GM19324 (cell line): Measurements from ENCODE around the gene SPEN.
A peak's percentile ranks its signal among the peaks of the same experiment; 100 is the strongest.

Source experiments
- ATAC-seq: cut with Tn5 transposase; IDR thresholded peaks from one replicate; pipeline ENCODE4 v1.9.1; 2021; ENCODE audit warnings: mild to moderate bottlenecking, moderate library complexity; ENCODE audit not compliant: unreplicated experiment, low FRiP score

The SPEN gene

DNA sequence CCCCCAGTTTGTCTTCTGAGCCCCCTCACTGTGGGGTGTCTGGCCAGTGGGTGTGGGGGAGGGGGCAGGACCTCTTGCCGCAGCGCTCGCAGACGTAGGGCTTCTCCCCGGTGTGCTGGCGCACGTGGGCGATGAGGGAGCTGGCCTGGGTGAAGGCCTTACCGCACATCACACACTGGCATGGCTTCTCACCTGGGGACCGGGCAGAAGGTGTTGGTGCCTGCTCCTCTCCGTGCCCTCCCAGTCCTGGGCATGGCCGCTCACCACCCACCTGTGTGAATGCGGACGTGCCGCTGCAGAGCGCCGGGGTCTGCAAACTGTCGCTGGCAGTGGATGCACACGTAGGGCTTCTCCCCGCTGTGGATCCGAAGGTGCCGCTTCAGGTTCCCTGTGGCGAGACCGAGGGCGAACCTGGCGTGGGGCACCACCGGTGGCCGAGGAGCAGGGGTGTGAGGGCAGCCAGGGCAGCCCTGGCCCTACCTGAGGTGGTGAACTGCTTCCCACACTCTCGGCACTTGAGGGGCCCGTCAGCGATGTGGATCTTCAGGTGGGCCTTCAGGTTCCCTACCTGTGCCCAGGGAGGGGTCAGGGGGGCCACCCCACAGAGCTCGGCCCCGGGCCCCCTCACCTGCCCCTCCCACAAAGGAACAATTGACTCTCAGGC, 96.0 kb downstream of the SPEN start:
- no peak for ATAC-seq

DNA sequence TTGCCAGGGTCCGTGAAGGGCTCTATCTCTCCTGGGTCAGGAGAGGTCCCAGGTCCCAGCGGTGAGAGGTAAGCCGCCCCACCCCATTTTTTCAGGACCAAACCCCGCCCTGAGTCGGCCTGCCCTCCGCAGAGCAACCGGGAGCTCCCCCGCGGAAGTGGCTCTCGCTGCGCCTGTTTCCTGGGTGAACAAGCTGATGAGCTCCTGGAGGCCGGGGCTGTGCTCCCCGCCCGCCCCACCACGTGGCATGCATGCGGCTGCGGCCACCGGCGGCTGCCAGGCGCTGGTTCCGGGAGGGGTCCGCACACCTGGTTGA, 96.4 kb downstream of the SPEN start:
- ATAC-seq = no peak

DNA sequence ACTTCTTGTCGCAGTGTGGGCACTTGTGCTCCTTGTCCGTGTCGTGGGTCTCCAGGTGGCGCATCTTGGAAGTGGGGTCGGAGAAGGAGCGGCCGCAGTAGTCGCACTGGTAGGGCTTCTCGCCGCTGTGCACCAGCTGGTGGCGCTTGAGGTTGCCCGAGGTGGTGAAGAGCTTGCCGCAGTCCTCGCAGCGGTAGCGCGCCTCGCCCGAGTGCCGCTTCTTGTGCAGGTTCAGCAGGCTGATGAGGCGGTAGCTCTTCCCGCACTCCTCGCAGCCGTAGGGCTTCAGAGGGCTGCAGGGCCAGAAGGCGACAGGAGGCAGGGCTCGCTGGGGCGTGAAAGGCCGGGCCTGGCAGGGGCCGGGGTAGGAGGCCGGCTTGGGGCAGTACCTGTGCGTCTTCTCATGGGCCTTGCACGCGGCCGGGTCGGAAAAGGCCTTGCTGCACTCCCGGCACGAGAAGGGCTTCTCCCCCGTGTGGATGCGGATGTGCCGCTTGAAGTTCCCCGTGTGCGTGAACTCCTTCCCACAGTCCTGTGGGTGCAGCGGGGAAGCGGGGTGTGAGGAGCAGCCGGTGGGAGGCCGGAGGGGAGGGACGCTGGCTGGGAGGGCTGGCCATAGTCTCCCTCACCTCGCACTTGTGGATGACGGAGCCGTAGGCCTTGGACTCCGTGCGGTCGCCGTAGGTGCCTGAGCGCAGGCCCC, 97.0 kb downstream of the SPEN start:
- ATAC-seq = no peak

DNA sequence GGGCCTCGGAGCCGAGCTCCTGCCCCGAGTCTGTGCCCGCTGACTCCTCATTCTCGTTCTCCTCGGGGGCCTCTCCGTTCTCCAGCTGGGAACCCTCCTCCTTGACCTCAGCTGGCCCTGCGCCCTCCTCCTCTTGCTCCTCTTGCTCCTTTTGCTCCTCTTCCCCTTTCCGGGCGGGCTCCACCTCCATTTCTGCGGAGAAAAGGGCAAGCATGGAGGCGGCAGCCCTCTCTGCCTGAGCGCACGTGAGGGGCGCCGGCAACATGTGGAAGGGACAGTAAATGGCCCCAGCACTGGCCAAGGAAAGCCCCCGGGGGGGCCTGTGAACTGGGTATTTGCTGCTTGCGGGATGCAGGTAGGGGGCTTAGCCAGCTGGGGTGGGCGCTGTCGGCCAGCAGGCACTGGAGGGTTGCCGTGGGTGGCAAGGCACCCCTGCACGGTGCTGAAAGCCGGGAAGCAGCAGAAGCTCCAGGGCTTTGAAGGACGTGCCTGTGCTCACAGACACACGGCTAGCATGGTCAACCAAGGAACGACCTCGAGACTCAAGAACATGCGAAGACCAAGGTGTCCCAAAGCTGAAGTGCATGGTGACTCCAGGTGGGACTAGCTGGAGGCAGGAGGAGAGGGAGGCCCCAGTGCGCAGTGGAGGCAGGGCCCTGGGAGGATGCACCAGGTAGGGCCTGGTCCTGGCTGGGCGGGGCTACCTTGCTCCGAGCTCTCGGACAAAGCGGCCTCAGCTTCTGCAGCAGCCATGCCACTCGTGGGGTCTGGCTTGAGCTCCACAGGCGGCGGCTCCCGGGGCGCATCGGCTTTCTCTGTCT, 97.7 kb downstream of the SPEN start:
- ATAC-seq = no peak

DNA sequence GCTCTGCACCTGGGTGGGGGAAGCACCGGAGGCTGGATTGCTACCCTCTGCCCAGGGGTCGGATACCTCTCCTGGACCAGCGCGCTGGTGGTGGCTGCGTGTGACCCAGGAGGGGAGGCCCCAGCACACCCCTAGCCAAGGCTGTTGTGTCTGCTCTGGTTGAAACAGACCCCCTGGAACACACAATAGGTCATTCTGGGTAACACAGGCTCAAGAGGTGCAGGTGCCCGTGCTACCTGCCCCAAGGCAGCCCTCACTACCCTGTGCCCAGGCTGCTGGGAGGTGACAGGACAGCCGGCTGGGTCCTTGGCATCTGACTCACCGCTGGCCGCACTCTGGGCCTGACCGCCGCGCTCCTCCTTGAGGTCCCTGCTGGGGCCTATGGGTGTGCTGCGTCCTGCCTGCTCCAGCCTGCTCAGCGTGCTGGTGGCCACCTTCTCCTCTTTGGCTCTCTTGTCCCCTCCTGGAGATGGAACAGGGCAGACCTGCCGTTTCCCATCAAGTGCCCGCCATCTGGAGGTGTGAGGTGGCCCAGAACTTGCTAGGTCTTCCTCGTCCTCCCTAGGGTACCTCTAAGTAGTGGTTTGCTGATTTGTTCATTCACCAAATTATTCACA, 98.4 kb downstream of the SPEN start:
- no peak for ATAC-seq

DNA sequence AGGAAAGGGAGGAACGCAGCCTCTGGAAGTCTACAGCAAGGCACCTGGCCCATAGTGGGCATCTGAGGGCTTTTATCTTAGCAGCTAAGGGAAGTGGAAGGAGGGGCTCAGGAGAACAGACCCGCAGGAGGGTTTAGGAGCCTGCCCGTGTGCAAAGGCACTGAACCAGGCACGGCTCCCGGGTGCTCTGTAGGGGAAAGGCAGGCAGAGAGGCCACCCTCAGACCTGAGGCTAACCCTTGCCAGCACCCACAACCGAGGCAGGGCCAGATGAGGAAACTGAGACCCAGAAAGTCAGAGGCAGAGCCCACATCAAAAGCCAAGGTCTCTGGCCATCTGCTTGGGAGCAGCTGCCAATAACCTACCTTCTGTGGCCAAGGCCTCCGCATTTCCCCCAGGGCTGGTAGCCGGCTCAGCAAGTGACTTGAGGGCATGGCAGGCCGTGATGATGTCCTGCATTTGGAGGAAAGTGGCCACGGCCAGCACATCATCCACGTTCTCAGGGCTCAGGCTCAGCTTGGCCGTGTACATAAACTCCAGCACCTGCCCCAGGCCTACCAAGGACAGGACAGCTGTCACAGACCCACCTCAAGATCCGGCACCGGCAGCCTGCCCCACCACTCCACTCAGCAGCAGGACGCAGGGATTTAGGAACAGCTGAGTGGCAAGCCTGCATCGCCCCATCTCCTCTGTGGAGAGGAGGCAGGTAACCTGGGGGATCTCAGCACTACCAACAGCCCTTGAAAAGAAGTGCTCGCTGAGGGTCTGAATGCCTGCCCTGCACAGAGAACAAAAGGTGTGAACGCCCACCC, 99.3 kb downstream of the SPEN start:
- ATAC-seq = no peak

DNA sequence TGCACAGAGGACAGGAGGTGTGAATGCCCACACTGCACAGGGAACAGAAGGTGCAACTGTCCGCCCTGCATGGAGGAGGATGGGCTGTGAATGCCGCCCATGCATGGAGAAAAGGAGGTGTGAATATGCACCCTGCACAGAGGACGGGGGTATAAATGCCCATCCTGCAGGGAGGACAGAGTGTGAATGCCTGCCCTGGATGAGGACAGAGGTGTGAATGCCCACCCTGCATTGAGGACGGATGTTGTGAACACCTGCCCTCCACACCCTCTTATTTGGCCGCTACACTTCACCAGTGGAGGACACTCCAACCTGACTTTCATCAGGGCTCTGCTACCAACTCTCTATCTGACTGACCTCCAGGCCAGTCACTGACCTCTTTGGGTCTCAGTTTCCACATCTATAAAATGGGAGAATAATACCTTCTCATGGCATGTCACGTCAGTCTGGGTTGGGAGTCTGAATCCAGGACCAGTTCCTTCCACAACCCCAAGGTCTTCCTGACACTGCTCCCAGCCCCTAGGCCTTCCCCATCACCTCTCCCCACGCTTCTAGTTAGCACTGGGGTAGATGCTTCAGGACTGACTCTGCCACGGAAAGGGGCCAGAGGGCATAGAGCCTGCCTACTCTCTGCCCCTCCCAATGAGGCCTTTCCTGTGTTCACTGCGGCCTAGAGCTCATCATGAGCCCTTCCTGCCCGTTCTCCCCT, 100.0 kb downstream of the SPEN start:
- ATAC-seq = no peak

DNA sequence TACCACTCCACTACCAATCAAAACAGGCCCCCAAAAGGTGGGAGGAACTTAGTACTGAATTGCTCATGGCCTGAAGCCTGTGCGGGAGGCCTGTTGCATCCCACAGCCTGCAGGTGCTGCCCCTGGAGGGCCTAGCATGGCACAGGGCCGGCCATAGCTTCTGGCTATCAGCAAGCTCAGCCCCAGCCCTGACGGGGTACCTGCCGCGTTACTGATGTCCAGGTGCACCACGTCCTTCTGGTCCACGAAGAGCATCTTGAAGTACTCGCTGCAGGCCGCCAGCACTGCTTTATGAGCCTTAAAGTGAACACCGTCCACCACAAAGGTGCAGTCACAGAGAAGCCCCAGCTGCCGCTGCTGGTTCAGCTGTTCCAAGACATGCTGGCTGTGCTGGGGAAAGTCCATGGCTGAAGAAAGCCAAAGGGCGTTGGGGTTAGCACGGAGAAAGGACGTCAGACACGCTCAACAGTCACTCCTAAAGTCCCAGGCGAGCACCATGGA, 100.6 kb downstream of the SPEN start:
- ATAC-seq = no peak

DNA sequence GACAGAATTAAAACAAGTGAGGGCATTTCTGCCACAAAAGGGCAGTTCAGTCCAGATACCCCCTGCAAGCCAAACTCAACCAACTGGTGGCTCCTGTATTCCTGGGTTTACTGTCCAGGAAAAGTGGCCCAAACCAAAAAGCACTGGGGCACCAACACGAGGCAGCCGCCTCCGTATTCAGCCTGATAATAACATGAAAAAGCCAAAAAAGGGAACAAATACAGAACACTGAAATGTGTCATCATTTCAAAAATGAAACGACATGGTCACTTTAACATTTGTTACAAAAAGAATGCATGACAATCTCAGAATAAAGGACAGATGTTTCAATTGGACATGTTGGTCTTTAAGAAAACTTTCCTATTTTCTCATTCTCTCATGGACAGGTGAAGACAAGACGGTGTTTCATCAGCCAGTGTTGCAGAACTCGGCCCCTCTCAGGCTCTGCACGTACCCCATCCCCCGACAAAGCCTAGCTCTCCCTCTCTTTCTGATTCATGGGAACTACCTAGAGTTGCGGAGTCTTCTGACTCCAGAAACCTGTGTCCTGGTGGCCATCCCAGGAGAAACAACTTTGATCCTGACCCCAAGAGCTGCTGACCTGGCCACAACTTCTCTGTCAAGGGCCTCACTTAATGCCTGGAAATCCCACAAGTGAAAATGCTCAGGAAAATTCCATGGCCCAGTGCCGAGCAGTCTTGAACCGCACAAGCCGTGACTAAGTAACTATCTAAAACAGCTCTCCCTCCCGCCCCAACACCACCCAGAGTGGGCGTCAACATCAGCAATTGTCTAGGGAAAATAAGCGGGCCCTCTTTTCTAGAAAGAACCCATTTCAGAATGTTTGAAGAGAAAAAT, 101.3 kb downstream of the SPEN start:
- ATAC-seq = peak; percentile 8

DNA sequence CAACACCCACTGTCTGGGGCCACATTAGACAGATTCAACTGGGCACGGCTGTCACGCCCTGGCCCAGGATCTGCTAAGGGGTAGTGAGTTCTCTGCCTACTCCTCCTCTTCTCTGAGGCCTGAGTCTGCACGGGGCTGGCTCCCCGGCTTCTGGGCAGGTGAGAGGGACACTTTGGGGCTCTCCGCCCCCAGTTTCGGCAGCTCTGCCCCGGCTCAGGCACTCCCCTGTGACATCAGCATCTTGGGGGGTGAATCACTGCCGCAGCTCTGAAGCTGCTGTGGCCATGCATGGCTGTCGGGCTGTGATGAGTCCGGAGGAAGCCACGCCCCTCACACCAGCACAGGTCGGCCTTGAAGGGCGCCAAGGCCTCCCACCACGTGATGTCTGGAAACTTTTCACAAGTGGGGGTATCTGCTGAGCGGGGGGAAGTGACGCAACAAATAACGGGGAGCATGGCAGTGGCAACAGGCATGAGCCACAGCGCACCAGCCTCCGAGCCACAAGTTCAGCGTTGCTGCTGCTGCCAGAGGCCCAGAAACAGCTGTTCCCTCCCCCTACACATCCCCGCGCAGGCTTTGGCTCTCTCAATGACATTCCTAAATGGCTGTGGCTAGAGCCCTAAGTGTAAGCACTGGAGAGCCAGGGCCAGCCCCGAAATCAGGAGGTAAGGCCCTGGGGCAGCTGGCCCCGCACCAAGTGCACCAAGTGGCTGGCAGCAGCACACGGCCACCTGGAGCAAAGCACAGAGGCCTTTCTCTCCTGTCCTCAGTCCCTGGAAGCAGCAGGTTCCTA, 102.1 kb downstream of the SPEN start:
- ATAC-seq = peak; percentile 56

DNA sequence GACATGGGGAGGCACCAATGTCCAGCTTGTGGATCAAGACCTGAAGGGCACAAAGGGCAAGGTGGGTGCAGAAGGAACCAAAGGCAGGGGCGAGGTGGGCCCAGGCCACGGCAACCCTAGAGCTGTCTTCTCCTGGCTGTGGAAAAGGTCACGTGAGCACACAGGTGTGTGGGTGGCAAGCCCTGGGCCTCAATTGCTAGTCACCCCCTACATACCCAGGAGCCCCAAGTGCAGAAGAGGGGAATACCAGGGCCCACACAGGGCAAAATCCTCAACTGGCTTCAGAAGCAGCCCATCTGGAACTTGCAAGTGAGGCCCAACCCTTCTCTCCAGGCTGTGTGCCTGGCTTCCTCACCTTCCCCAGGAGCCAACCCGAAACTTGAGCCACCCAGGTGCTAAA, 102.8 kb downstream of the SPEN start:
- ATAC-seq = no peak

DNA sequence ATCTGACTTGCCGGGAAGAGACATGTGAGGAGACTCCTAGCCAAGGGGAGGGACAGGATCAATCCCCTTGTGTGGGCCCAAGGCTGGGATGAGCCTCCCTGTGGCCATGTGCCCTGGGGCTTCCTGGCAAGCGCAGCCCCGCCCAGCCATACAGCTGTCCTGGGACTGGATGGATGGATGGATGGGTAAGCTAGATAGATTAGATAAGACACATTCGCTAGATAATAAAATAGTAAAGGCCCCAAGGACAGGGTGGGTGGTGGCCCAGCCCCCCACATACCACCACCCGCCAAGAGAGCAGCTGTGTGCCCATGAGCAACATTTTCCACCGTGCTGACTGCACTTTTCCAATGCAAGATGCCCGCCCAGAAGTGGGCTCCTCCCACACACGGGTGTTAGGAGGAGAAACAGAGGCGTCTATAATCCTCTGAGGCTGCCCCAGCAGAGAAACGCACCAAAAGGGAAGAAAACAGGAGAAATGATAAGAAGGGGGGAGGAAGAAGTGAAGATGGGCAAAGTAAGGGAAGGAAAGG, 103.3 kb downstream of the SPEN start:
- no peak for ATAC-seq

DNA sequence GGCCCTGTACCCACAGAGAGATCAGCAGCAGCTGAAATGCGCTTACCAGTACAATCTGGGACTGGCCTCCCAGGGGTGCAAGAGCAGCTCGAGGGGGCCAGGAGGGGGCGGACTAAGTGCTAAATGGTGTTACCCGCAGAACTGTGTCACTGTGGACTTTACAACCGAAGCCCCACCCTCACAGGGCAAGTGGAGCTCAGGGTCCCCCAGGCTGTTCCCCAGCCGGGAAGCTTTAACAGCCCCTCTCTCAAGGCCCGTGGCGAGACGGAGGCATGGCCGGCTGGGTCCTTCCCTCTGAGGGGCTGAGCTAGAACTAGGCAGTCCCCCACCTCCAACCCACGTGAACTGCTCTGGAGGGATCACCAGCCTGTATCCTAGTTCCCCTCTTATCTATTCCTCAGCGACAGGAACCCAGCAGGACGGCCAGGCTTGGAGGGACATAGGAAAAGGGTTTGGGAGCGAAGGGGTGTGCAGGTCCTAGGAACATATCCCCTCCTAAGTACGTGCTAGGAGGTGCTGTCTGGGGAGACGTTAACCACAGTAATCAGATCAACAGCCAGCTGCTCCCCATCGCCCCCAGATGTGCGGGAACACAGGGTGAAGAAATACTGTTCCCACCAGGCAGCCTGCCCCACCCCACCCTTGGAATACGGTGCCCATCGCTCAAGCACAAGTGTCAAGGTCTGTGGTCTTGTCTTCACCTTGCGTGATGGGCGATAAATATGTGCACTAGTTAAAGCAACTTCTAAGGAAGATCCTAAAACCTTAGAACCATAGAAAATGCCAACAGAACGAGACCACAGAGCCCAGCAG, 104.0 kb downstream of the SPEN start:
- no peak for ATAC-seq

DNA sequence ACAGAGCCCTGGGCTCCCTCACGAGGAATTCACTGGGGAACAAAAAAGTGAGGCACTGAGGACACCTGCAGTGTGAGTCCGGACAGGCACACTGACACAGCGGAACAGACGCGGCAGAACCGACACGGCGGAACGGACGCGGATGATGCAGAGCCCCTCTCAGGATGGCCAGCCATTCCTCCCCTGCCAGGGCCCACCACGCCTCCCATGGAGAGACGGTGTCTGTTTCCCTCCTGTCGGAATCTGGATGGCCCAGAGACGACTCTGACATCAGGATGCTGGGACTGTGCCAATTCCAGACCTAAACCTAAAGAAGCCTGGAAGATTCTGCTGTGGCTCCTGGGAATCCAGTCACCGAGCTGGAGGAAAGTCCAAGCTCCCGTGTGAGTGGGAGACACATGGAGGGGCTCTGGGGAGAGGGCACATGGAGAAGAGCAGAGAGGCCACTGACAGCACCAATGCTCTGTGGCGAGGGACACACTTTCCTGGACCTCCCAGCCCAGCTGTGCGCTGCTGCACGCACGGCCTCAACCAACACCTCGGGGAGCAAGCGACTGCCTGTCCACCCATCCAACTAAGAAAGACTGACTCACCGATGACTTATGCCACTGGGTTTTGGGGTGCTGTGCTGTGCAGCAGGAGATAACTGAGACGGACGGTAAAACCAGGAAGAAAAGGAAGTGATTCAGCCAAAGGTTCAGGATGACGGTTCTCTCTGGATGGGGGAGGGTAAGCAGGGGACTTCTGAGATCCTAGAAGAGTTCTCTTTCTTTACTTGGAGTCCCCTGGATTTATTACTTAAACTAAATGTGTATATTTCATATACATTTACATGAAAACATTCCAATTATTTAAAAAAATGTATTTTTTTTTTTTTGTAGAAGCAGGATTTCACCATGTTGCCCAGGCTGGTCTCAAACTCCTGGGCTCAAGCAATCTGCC, 105.1 kb downstream of the SPEN start:
- ATAC-seq = no peak

DNA sequence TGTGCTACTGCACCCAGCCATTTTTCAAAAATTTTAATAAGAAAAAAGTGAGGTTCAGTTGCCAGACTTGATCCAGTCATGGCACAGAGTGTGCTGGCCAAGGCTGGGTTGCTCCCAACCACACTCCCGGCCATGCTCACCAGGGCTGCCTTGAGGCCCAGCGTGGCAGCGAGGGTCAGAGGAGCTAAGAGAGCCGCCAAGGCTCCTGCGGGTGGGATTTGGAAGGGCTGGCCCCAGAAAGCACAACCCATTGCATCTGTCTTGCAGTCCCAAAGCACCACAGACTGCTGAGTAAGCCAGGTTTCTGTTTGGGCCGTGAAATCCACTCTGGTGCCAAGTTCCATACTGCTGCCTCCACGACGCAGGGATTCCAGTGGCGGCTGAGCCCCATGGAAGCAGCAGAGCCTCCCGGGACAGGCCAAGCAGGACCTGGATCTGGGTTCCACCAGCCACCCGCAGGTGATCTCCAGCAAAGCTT, 105.8 kb downstream of the SPEN start:
- ATAC-seq = no peak

DNA sequence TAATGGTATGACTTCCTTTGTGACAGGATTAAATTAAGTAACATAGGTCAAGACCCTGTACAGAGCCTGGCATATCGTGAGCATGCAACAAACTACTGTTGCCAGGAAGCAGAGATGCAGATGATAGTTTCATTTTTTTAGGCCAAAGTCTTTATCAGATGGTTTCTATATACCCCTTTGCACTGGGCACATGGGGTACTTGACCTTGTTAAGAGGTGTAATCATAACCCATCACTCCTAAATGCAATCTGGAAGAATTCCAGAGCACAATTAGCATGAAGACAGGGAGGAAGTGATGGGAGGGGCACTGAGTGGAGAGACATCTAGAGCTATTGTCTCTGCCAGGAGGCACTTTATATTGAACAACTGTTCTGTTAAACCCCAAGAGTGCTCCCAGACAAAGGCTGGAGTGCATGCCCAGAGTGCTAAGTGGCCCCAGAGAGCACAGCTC, 106.3 kb downstream of the SPEN start:
- no peak for ATAC-seq
